Pulmonary artery endothelial cell (primary cell): ENCODE results near the gene VPS37C. TPM values are rescaled to one million over a fixed set of nuclear protein-coding genes. Genes with fewer than 3 reads are reported as not detected.
"Not testable (repeated sequence)": the region's sequence is repeated elsewhere in the genome, so short reads cannot be mapped to it uniquely, and the experiment has no call there.

ENCODE experiments used
- DNase-seq: peaks from one replicate; pipeline ENCODE4 v3.0.0-alpha.2; 2011; ENCODE audit warnings: low read depth, low spot score
- total RNA-seq: library from RNA; depleted of rRNA; stranded (reverse); fragments of >200 nt; gene quantifications from 2 replicates; pipeline ENCODE4 v1.2.3, GENCODE V29; 2014

The VPS37C gene
- total RNA-seq, 1 donor from 2014 or later: 12.5 TPM

GRCh38 chr11:61102667-61103571 is 58.3 kb downstream of the VPS37C start:
- no peak for DNase-seq

- no peak for DNase-seq
These were observed 62.4 kb downstream of the VPS37C start for GRCh38 chr11:61098778-61099177.

- DNase-seq: not testable (repeated sequence)
These were observed 63.0 kb downstream of the VPS37C start for GRCh38 chr11:61098261-61098660.

GRCh38 chr11:61095021-61095420 is 66.2 kb downstream of the VPS37C start:
- no peak for DNase-seq

GRCh38 chr11:61094167-61094566 is 67.1 kb downstream of the VPS37C start:
- not testable (repeated sequence) for DNase-seq

- DNase-seq: no peak
These were observed 68.1 kb downstream of the VPS37C start for GRCh38 chr11:61092908-61093763.

GRCh38 chr11:61092280-61092766 is 68.9 kb downstream of the VPS37C start:
- no peak for DNase-seq

GRCh38 chr11:61091373-61092279 is 69.6 kb downstream of the VPS37C start:
- DNase-seq: no peak

GRCh38 chr11:61090982-61091372 is 70.2 kb downstream of the VPS37C start:
- no peak for DNase-seq

- no peak for DNase-seq
These were observed 70.7 kb downstream of the VPS37C start for GRCh38 chr11:61090521-61090920.

GRCh38 chr11:61089806-61090491 is 71.3 kb downstream of the VPS37C start:
- DNase-seq: no peak

- DNase-seq: no peak
These were observed 73.7 kb downstream of the VPS37C start for GRCh38 chr11:61087426-61088119.

GRCh38 chr11:61083601-61084147 is 77.6 kb downstream of the VPS37C start:
- no peak for DNase-seq

GRCh38 chr11:61082931-61083531 is 78.2 kb downstream of the VPS37C start:
- DNase-seq: no peak

- DNase-seq: no peak
These were observed 79.0 kb downstream of the VPS37C start for GRCh38 chr11:61082062-61082870.

GRCh38 chr11:61080986-61081590 is 80.1 kb downstream of the VPS37C start:
- DNase-seq: no peak

GRCh38 chr11:61080526-61080925 is 80.7 kb downstream of the VPS37C start:
- DNase-seq: no peak
